Left lung (tissue), 10 donors: Measurements from ENCODE around the gene SLC27A1. TPM values are rescaled to one million over a fixed set of nuclear protein-coding genes. Genes with fewer than 3 reads are reported as not detected.
"Not testable (repeated sequence)": the region's sequence is repeated elsewhere in the genome, so short reads cannot be mapped to it uniquely, and the experiment has no call there.

Experiments used
- ATAC-seq: fragments of 200-7000 bp; cut with Tn5 transposase; one replicate; pipeline ENCODE4 v1.9.1; 2020; ENCODE audit warnings: moderate library complexity
- DNase-seq, 4 donors: peaks; one replicate each; pipeline ENCODE4 v3.0.0-alpha.2; 2013 to 2020
- H3K27ac ChIP-seq, 2 donors: fragments of 200-600 bp; sonication (generic) in 1 of 2; one replicate each; pipeline versions ENCODE4 v1.5.0 to v1.8.0; 2020 to 2021
- H3K27me3 ChIP-seq, 2 donors: fragments of 200-600 bp; sonication (generic) in 1 of 2; one replicate each; pipeline versions ENCODE4 v1.5.0 to v1.8.0; 2020 to 2021
- H3K36me3 ChIP-seq, 2 donors: fragments of 200-600 bp; sonication (generic) in 1 of 2; one replicate each; pipeline versions ENCODE4 v1.5.0 to v1.8.0; 2020 to 2021
- H3K4me1 ChIP-seq, 2 donors: fragments of 200-600 bp; one replicate each; pipeline ENCODE4 v1.8.0; 2021
- H3K4me3 ChIP-seq, 2 donors: fragments of 200-600 bp; sonication (generic) in 1 of 2; one replicate each; pipeline versions ENCODE4 v1.5.0 to v1.8.0; 2020 to 2021; ENCODE audit warnings: mild to moderate bottlenecking in 1 of 2
- H3K9me3 ChIP-seq, 2 donors: fragments of 200-600 bp; sonication (generic) in 1 of 2; one replicate each; pipeline versions ENCODE4 v1.5.0 to v1.8.0; 2020 to 2021
- intact Hi-C, 2 donors: fragments of 100-400 bp; cut with DNase I; formaldehyde crosslinking; loops; one replicate each; pipeline versions ENCODE4 v1.11.2 to v1.14.2; 2022
- polyA plus RNA-seq, 6 donors: library from polyadenylated mRNA; unstranded; fragments of 120-200 nt; gene quantifications; one replicate each; pipeline ENCODE4 v1.2.1, GENCODE V29; 2013; ENCODE audit not compliant: insufficient read length in 6 of 6
- total RNA-seq, 2 donors: library from RNA; stranded (reverse); fragmentation: NEBNext Ultra II Directional; extraction: Animal tissue kit (Norgen Biotek cat#: 25700); gene quantifications; one replicate each; pipeline ENCODE4 v1.2.1, GENCODE V29; 2021
- TF ChIP-seq, protein P1 (sequence below), 2 donors: fragments of 200-600 bp; sonication (generic) in 1 of 2; IDR thresholded peaks; one replicate each; pipeline versions ENCODE4 v1.5.0 to v1.8.0; 2021; ENCODE audit warnings: antibody characterized with exemption in 2 of 2
- donor health status: DM: no; HTN: yes; CAD: no.
- donor health status: DM: no; HTN: no; CAD: no.

Gene SLC27A1
- total and polyA plus RNA-seq, 8 donors = 16.9 to 28.1 (median 24.1) TPM

DNA sequence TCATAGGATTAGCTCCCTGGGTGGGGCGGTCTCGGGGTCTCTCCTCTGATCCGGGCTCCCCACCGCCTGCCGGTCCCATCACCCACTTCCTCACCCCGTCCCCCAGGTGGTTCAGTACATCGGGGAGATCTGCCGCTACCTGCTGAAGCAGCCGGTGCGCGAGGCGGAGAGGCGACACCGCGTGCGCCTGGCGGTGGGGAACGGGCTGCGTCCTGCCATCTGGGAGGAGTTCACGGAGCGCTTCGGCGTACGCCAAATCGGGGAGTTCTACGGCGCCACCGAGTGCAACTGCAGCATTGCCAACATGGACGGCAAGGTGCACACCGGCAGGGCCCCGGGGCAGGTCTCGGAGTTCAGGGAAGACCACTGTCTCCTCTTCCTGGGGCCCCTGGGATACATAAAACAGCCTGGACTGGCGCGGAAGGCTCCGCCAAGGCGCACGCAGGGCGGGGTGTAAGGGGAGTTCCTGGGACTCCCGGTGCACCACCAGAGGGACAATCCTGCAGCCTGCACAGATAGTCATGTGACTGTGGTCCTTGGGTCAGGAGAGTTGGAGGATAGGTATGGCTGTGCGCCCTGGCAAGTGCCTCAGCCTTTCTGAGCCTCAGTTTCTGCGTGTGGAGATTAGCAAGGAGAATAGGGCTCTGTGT lies 26.9 kb downstream of the SLC27A1 start:
- Histone ChIP-seq H3K36me3 (peaks cover 0 to 23% of the 10 kb centered on the region in 2 donors), H3K4me1 (peaks cover 16 to 37% of the 10 kb centered on the region in 2 donors), H3K9me3 (no peaks in the 10 kb centered on the region), H3K27me3 (no peaks in the 10 kb centered on the region), H3K4me3 (no peak overlapping the region), H3K27ac (no peak overlapping the region)
- TF ChIP-seq, protein P1, sequence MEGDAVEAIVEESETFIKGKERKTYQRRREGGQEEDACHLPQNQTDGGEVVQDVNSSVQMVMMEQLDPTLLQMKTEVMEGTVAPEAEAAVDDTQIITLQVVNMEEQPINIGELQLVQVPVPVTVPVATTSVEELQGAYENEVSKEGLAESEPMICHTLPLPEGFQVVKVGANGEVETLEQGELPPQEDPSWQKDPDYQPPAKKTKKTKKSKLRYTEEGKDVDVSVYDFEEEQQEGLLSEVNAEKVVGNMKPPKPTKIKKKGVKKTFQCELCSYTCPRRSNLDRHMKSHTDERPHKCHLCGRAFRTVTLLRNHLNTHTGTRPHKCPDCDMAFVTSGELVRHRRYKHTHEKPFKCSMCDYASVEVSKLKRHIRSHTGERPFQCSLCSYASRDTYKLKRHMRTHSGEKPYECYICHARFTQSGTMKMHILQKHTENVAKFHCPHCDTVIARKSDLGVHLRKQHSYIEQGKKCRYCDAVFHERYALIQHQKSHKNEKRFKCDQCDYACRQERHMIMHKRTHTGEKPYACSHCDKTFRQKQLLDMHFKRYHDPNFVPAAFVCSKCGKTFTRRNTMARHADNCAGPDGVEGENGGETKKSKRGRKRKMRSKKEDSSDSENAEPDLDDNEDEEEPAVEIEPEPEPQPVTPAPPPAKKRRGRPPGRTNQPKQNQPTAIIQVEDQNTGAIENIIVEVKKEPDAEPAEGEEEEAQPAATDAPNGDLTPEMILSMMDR (IDR thresholded peaks at IDR 0.05) = no peak
- intact Hi-C loops = no loop called here
- ATAC-seq (no peak), DNase-seq (no peak)

- peaks cover 16 to 40% of the 10 kb centered on the region in 2 donors for H3K4me1 ChIP-seq
- DNase-seq, H3K4me3 ChIP-seq, H3K9me3 ChIP-seq, intact Hi-C loops, H3K27me3 ChIP-seq: not testable (repeated sequence)
- H3K27ac ChIP-seq = peak overlapping the region; percentile 83 to 87
- peaks cover 0 to 23% of the 10 kb centered on the region in 2 donors for H3K36me3 ChIP-seq
- peak; percentile 8 for ATAC-seq
Measured at GRCh38 chr19:17499025-17499424, 28.7 kb downstream of the SLC27A1 start.

DNA sequence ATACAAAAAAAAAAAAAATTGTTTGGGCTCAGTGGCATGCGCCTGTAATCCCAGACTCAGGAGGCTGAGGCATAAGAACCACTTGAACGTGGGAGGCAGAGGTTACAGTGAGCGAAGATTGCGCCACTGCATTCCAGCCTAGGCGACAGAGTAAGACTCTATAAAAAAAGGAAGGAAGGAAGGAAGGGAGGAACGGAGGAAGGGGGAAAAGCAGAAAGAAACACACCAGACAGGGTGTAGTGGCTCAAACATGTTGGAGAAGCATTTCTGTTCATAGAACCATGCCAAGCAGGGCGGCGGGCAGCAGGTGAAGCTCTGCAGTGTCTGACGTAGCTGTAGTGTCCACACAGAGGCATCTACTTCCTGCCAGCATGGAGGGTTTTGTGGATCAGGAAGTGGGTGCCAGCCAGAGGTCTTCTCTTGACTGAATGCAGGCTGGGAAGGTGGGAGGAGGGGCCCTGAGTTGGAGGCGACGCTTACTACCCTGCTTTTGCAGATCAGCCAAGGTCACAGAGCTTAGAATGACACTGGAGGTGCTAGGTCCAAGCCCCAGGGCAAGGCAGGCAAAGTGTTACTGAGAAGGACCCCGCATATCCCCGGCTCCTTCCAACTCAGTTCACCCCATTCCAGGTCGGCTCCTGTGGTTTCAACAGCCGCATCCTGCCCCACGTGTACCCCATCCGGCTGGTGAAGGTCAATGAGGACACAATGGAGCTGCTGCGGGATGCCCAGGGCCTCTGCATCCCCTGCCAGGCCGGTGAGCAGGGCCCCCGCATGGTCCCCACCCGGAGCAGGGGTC lies 29.5 kb downstream of the SLC27A1 start:
- no peaks in the 10 kb centered on the region for H3K27me3 ChIP-seq
- H3K4me3 ChIP-seq = no peak overlapping the region
- TF ChIP-seq, protein P1 (IDR thresholded peaks at IDR 0.05) = no peak
- peaks cover 0 to 23% of the 10 kb centered on the region in 2 donors for H3K36me3 ChIP-seq
- intact Hi-C loops = no loop called here
- H3K4me1 ChIP-seq = peaks cover 16 to 49% of the 10 kb centered on the region in 2 donors
- DNase-seq (peak in 2 of 4 donors; percentile 74 to 76), ATAC-seq (peak; percentile 82)
- peak overlapping the region; percentile 83 to 87 for H3K27ac ChIP-seq
- H3K9me3 ChIP-seq = no peaks in the 10 kb centered on the region

DNA sequence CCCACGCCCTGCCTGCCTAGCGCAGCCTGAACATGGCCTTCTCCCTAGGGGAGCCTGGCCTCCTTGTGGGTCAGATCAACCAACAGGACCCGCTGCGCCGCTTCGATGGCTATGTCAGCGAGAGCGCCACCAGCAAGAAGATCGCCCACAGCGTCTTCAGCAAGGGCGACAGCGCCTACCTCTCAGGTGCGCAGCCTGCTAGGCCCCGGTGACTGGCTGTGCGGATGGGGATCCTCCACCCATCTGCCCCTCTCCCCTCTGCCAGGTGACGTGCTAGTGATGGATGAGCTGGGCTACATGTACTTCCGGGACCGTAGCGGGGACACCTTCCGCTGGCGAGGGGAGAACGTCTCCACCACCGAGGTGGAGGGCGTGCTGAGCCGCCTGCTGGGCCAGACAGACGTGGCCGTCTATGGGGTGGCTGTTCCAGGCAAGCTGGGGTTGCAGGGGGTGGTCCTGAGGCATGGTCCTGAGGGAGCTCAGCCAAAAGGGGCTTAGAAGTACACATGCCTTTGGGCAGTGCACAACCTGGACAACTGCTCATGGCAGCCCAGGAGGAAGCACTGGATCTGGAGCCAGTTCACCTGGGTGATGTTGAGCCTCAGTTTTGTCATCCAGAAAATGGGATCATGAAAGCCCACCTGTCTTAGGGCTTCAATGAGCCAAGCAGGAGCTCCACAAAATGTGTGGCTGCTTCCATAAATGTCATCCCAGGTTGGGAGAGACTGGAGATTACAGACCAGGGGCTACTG lies 30.3 kb downstream of the SLC27A1 start:
- ATAC-seq (no peak), DNase-seq (no peak)
- no peak overlapping the region for H3K4me3 ChIP-seq
- TF ChIP-seq, protein P1 (IDR thresholded peaks at IDR 0.05) = no peak
- H3K27ac ChIP-seq = peak overlapping the region; percentile 83 to 87
- H3K4me1 ChIP-seq = peaks cover 16 to 52% of the 10 kb centered on the region in 2 donors
- intact Hi-C loops = no loop called here
- no peaks in the 10 kb centered on the region for H3K9me3 ChIP-seq
- no peaks in the 10 kb centered on the region for H3K27me3 ChIP-seq
- peaks cover 0 to 30% of the 10 kb centered on the region in 2 donors for H3K36me3 ChIP-seq

DNA sequence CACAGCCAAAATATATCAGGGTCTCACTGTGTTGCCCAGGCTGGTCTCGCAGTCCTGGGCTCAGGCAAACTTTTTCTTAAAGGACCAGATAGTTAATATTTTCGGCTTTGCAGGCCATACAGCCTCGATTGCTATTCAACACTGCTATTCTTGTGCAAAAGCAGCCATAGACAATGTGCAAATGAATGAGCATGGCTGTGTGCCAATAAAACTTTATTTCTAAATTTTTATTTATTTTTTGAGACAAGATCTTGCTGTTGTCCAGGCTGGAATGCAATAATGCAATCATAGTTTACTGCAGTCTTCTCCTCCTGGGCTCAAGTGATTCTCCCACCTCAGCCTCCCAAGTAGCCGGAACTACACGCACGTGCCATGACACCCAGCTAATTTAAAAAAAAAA lies 32.9 kb downstream of the SLC27A1 start:
- Histone ChIP-seq H3K36me3 (peaks cover 0 to 27% of the 10 kb centered on the region in 2 donors), H3K4me3 (no peak overlapping the region), H3K27me3 (no peaks in the 10 kb centered on the region), H3K4me1 (peaks cover 16 to 56% of the 10 kb centered on the region in 2 donors), H3K27ac (no peak overlapping the region), H3K9me3 (no peaks in the 10 kb centered on the region)
- DNase-seq (no peak), ATAC-seq (no peak)
- intact Hi-C loops = no loop called here
- TF ChIP-seq, protein P1 (IDR thresholded peaks at IDR 0.05) = no peak
